T-helper 1 cell treated with Interleukin-12 subunit alpha and Interleukin-12 subunit beta and Interleukin-4 antibody, amounts not matched to agents 30 ng/mL and 1 ng/mL, for 36 hours (primary cell): ENCODE measurements around the gene PACRG. TPM values are rescaled to one million over a fixed set of nuclear protein-coding genes. Genes with fewer than 3 reads are reported as not detected.
"Not testable (repeated sequence)": the region's sequence is repeated elsewhere in the genome, so short reads cannot be mapped to it uniquely, and the experiment has no call there.

Experiments
- intact Hi-C: fragments of 100-400 bp; cut with micrococcal nuclease; formaldehyde crosslinking; loops from one replicate; pipeline ENCODE4 v1.15.1; 2024
- total RNA-seq: library from RNA; stranded (reverse); gene quantifications from 2 replicates; pipeline ENCODE4 v1.2.3, GENCODE V29; 2022

Gene PACRG
- total RNA-seq, 1 donor from 2014 or later: not detected

DNA sequence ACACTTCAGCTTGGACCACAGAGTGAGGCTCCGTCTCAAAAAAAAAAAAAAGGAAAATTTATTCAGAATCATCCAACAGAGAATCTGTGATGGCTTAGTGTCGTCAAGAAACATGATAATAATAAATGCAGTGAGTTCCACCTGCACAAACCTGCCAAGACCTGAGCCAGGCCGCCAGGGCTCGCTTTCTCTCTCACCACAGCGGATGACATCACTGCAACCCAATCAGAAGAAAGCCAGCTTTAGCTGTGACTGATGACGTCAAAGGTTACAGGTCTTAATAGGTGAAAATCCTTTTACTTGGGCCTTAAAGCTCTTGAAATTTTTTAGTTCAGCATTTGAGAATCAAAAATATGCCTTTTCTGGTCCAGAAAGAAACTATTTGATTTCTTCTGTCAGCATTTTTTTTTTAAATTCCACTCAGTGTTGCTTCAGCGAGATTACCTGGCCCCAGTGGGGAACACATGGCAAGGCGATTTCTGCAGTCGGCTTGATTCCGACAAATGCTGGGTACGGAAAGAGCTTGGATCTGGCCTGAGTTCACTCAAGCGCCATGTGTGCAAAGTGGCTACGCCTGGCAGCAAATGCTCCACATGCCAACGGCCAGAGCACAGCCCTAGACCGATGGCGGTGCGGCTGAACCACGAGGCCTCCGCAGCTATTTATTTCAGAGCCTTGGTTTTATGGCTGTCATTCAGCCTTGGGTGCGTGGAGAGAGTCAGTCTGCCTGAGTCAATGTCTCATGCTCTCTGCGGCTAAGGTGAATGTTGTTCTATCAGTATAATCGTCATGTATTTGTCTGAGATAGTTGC, 581.1 kb downstream of the PACRG start:
- intact Hi-C loops: no loop called here

- intact Hi-C loops: no loop called here
Measured at GRCh38 chr6:163309491-163310026, 581.8 kb downstream of the PACRG start.

- intact Hi-C loops: no loop called here
Measured at GRCh38 chr6:163310096-163310972, 582.6 kb downstream of the PACRG start.

GRCh38 chr6:163310973-163311383, 583.2 kb downstream of the PACRG start:
- intact Hi-C loops: no loop called here

DNA sequence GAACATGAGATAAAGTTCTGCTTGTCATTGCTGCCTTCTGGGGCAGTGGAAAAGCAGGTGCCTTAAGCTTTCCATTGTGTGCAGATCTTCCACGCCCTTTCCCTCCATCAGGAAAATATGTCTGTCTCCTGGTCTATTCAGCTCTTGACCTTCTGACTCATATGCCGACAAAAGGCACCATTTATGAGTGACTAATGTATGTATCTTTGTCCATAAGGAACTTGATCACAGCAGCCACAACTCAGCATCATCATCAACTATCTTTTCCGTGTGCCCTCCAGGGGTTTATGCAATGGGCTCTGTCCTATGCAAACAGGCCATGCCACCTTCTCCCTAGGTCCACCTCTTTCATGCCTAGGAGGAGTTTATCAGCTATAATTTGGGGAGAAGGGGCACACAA, 584.1 kb downstream of the PACRG start:
- intact Hi-C loops: no loop called here

GRCh38 chr6:163313566-163313965, 585.8 kb downstream of the PACRG start:
- intact Hi-C loops: no loop called here

DNA sequence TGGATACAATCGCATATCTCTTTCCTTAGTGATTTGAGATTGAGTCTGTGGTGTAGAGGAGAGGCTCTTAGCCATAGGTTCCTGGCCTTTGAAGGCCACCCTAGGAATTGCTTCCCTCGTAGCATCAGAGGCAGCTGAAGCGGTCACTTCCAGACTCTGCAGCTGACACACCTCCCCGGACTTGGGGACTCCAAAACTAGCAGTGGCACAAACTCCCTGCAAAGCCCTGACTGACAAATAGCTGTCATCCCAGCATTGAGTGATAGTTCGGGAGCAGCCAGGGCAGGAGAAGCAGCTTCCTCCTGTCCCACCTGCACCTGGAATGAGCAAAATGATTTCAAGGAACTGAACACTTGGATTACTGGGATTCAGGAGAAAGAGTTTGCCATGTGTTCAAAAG, 586.2 kb downstream of the PACRG start:
- intact Hi-C loops: no loop called here

- intact Hi-C loops: no loop called here
Measured at GRCh38 chr6:163314791-163315470, 587.2 kb downstream of the PACRG start.

- intact Hi-C loops: not testable (repeated sequence)
Measured at GRCh38 chr6:163316866-163317495, 589.2 kb downstream of the PACRG start.

GRCh38 chr6:163318071-163318786, 590.5 kb downstream of the PACRG start:
- intact Hi-C loops: no loop called here

GRCh38 chr6:163319609-163320366, 592.0 kb downstream of the PACRG start:
- intact Hi-C loops: no loop called here

DNA sequence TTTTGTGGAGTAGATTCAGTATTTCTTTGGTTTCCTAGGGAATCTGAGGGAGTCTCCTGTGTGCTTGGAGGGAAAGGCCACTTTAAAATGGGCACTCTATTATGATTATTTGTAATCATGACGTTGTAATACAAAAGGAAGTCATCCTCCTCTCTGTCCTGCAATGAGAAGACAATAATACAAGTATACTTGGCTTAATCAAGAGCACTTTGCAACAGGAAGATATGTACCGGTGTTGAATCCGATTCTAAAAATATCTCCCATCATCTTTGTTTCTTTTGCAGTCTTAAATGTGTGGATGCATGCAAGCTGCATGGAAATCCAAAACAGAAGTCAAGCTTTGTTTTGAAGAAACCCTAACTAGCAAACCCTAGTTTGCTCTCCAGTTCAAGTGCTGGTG, 592.6 kb downstream of the PACRG start:
- intact Hi-C loops: no loop called here

- intact Hi-C loops: no loop called here
Measured at GRCh38 chr6:163320804-163321203, 593.0 kb downstream of the PACRG start.

DNA sequence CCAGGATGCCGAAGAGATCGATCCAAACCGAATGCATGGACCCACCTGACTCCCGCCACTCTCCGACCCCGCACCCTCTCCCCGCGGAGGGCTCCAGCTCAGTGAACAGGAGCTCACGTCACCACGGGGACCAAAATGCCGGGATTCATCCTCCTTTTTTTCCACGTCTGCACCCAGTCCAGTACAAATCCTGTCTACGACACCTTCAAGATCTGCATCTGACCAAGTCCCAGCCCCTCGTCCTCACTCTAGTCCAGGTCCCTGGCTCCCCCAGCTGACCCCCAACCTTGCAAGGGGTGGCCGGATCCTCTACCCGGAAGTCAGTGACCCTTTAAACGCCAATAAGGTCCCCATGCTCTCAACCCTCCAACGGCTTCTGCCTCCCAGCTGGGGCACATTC, 593.9 kb downstream of the PACRG start:
- intact Hi-C loops: no loop called here

DNA sequence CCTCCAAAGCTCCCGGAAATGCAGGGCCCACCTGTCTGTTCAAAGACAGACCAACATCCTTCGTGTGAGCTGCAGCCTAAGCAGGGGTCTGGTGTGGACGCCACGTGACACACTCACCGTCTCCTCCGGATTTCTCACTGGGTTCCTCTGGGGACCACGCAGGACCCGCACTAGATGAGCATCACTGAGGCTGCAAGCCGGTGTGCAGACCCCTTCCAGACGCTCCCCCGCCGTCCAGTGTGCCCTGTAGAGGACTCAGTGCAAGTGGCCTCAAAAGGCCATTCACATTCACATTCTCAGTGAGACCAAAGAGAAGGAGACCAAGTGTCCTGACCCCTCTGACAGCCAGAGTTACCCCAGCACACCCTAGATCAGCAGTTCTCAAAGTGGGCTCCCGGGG, 595.5 kb downstream of the PACRG start:
- intact Hi-C loops: no loop called here

GRCh38 chr6:163323705-163324104, 595.9 kb downstream of the PACRG start:
- intact Hi-C loops: no loop called here

DNA sequence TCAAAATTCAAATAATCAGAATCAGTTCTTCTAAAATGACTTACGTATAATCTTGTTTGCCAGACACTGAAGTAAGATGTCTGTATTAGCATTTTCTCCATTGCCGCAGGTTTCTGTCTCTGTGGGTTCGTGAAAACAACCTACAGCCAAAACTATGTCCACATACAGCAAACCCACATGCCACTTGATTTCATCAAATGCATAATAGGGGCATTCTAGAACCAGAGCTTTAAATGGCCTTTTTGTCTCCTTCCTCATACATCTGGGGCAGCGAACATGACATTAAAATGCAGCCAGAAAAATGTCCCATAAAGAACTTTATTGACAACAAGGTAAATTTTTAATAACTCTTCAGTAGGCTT, 596.5 kb downstream of the PACRG start:
- intact Hi-C loops: no loop called here

DNA sequence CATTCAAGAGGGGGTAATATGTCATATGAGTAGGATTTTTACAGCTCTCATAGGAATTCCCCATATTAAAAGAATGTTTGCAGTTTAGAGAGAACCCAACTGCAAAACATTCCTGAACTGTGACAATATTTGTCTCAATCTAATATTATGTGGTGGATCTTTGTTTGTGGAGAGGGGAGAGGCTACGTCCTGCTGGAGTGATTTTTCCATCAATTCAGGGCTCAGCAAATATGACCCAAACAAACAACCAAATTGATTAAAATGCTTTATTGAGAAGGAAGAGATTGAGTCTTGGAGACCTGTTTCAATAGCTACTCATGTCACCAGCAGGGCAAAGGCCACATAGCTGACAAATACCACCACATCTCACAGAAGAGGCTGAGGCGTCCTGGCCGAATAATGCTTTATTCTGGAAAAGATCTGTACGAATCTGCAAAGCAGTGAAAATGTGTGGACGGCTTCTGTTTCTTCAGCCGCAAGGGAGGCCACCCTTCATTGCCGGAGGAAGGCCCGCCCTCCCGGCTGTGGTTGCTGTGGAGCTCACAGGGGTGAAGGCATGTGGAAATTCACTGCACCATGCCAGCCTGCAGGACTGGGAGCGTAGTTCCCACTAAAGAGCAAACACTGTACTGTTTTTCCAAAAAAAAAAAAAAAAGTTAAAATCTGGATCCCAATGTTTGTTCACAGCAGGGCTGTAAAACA, 597.1 kb downstream of the PACRG start:
- intact Hi-C loops: no loop called here

DNA sequence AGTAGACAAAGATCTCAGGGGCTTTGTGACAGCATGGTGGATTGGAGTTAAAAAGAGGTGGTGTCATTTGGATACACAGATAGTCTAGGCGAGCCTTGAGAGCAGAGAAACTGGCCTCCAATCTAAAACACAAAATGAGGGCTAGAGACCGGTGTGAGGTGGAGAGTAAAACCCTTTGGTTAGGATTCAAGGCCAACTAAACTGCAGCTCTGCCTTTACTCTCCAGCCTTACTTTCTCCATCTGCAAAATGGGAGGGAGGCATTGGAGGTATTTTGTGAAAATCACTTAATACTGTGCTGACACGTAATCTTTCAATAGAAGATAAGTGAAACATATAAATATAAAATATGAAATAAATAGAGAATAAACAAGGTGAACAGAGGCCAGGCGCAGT, 597.6 kb downstream of the PACRG start:
- intact Hi-C loops: no loop called here
